Suprapubic skin (tissue), 4 donors: Measurements from ENCODE around the gene CAMTA1.

Experiments
- CTCF ChIP-seq, 2 donors: fragments of 200-600 bp in 1 of 2; fragments of 450-650 bp in 1 of 2; sonication (generic) in 1 of 2; IDR thresholded peaks; one replicate each; pipeline ENCODE4 v1.5.1; 2016 to 2019; ENCODE audit warnings: antibody characterized with exemption in 2 of 2, mild to moderate bottlenecking in 1 of 2, moderate library complexity in 1 of 2
- EP300 ChIP-seq: sonication (generic); formaldehyde crosslinking; IDR thresholded peaks from one replicate; pipeline ENCODE4 v1.6.1; 2017; ENCODE audit warnings: antibody characterized with exemption
- POLR2A ChIP-seq, 2 donors: fragments of 450-650 bp; IDR thresholded peaks; one replicate each; pipeline ENCODE4 v1.6.1; 2017; ENCODE audit warnings: antibody characterized with exemption in 2 of 2, mild to moderate bottlenecking in 2 of 2, moderate library complexity in 2 of 2
- POLR2AphosphoS5 ChIP-seq, 3 donors: sonication (generic); formaldehyde crosslinking; IDR thresholded peaks; one replicate each; pipeline ENCODE4 v1.6.1; 2017; ENCODE audit warnings: antibody characterized with exemption in 3 of 3

GRCh38 chr1:7344299-7344698, 559.0 kb downstream of the CAMTA1 start:
- no peak for TF ChIP-seq POLR2A (IDR thresholded peaks at IDR 0.05)
- TF ChIP-seq CTCF (IDR thresholded peaks at IDR 0.05) = no peak
- TF ChIP-seq POLR2AphosphoS5 (IDR thresholded peaks at IDR 0.05) = no peak
- TF ChIP-seq EP300 = no peak
